Sigmoid colon (tissue), 7 donors: ENCODE results near the gene MMP19. TPM values are rescaled to one million over a fixed set of nuclear protein-coding genes. Genes with fewer than 3 reads are reported as not detected.

Source experiments
- DNase-seq: peaks from one replicate; pipeline ENCODE4 v3.0.0-alpha.2; 2019
- H3K27ac ChIP-seq, 4 donors: fragments of 200-600 bp; sonication (generic); one replicate each; pipeline ENCODE4 v1.5.1; 2016 to 2019; ENCODE audit warnings: mild to moderate bottlenecking in 1 of 4
- H3K27me3 ChIP-seq, 3 donors: fragments of 200-600 bp; sonication (generic); one replicate each; pipeline ENCODE4 v1.5.1; 2019; ENCODE audit warnings: mild to moderate bottlenecking in 1 of 3
- H3K36me3 ChIP-seq, 4 donors: fragments of 200-600 bp; sonication (generic); one replicate each; pipeline ENCODE4 v1.5.1; 2016 to 2019
- H3K4me1 ChIP-seq, 4 donors: fragments of 200-600 bp; sonication (generic); one replicate each; pipeline ENCODE4 v1.5.1; 2017 to 2019
- H3K4me3 ChIP-seq, 4 donors: fragments of 200-600 bp; sonication (generic); one replicate each; pipeline ENCODE4 v1.5.1; 2017 to 2019; ENCODE audit warnings: mild to moderate bottlenecking in 2 of 4, moderate library complexity in 1 of 4
- H3K9me3 ChIP-seq, 4 donors: fragments of 200-600 bp in 3 of 4; sonication (generic) in 3 of 4; one replicate each; pipeline versions ENCODE4 v1.5.1 to v1.6.1; 2013 to 2019
- CTCF ChIP-seq, 4 experiments: fragments of 450-650 bp in 3 of 4; fragments of 200-600 bp in 1 of 4; IDR thresholded peaks; one replicate each; pipeline ENCODE4 v1.5.1; 2016 to 2019; ENCODE audit warnings: antibody characterized with exemption in 4 of 4, mild to moderate bottlenecking in 3 of 4, moderate library complexity in 2 of 4
- EP300 ChIP-seq, 4 donors: sonication (generic); formaldehyde crosslinking; IDR thresholded peaks; one replicate each; pipeline ENCODE4 v1.6.1; 2017; ENCODE audit warnings: antibody characterized with exemption in 4 of 4
- POLR2A ChIP-seq, 2 donors: fragments of 450-650 bp; IDR thresholded peaks; one replicate each; pipeline ENCODE4 v1.6.1; 2016; ENCODE audit warnings: antibody characterized with exemption in 2 of 2, mild to moderate bottlenecking in 2 of 2, moderate library complexity in 2 of 2
- POLR2AphosphoS5 ChIP-seq, 4 donors: sonication (generic); formaldehyde crosslinking; IDR thresholded peaks; one replicate each; pipeline ENCODE4 v1.6.1; 2017; ENCODE audit warnings: antibody characterized with exemption in 4 of 4
- WGBS, 2 donors: extraction: QIAGEN DNeasy Blood & Tissue Kit; methylation state at CpG; one replicate each; pipeline ENCODE4 v1.1.7; 2013; 5-methylcytosine and 5-hydroxymethylcytosine counted together
- intact Hi-C: fragments of 100-400 bp; cut with DNase I; formaldehyde crosslinking; loops from one replicate; pipeline ENCODE4 v1.15.1; 2023
- polyA plus RNA-seq, 3 donors: library from polyadenylated mRNA; stranded (reverse); fragments of 200-250 nt; gene quantifications; one replicate each; pipeline ENCODE4 v1.2.3, GENCODE V29; 2013
- total RNA-seq, 4 donors: library from RNA; depleted of rRNA; stranded (reverse); fragments of >200 nt; gene quantifications; one replicate each; pipeline ENCODE4 v1.1.0, GENCODE V29; 2016
- donor health status: healthy with polysubstance abuse.
- donor health status: Bipolar disorder and iron deficiency.
- donor health status: healthy.

MMP19 gene
- total and polyA plus RNA-seq, 7 donors: 1.2 to 18.0 (median 6.0) TPM

GRCh38 chr12:55861871-55862270, 19.1 kb upstream of the MMP19 start:
- no peak for TF ChIP-seq CTCF (IDR thresholded peaks at IDR 0.05)
- no peak for TF ChIP-seq POLR2A (IDR thresholded peaks at IDR 0.05)
- no peak for TF ChIP-seq POLR2AphosphoS5 (IDR thresholded peaks at IDR 0.05)
- TF ChIP-seq EP300 (IDR thresholded peaks at IDR 0.05): no peak
- DNase-seq: no peak
- intact Hi-C loops: no loop called here
- Histone ChIP-seq H3K36me3 (no peaks in the 10 kb centered on the region), H3K4me3 (no peak overlapping the region), H3K27me3 (no peaks in the 10 kb centered on the region), H3K4me1 (no peaks in the 10 kb centered on the region), H3K27ac (no peak overlapping the region), H3K9me3 (peaks cover 0 to 5% (median 0%) of the 10 kb centered on the region in 4 donors)
- 87 to 91% methylated on average over 3 of the region's 3 CpGs for WGBS, 2 donors

- Histone ChIP-seq H3K9me3 (peaks cover 0 to 5% (median 0%) of the 10 kb centered on the region in 4 donors), H3K36me3 (no peaks in the 10 kb centered on the region), H3K27me3 (no peaks in the 10 kb centered on the region), H3K4me1 (no peaks in the 10 kb centered on the region), H3K27ac (no peak overlapping the region), H3K4me3 (no peak overlapping the region)
- no peak for DNase-seq
- WGBS, 2 donors: 94 to 95% methylated on average over 8 of the region's 8 CpGs
- intact Hi-C loops: no loop called here
- no peak for TF ChIP-seq CTCF (IDR thresholded peaks at IDR 0.05)
Observed at GRCh38 chr12:55861396-55861795, 18.7 kb upstream of the MMP19 start.

- DNase-seq: no peak
- H3K27me3 ChIP-seq: peaks cover 0 to 6% (median 0%) of the 10 kb centered on the region in 3 donors
- 21 to 48% methylated on average over 1 of the region's 1 CpG for WGBS, 2 donors
- no peaks in the 10 kb centered on the region for H3K36me3 ChIP-seq
- H3K9me3 ChIP-seq: no peaks in the 10 kb centered on the region
- TF ChIP-seq POLR2AphosphoS5 (IDR thresholded peaks at IDR 0.05): no peak
- TF ChIP-seq EP300 (IDR thresholded peaks at IDR 0.05): no peak
- TF ChIP-seq POLR2A (IDR thresholded peaks at IDR 0.05): no peak
- TF ChIP-seq CTCF (IDR thresholded peaks at IDR 0.05): no peak
- peaks cover 0 to 6% (median 4%) of the 10 kb centered on the region in 4 donors for H3K4me1 ChIP-seq
- no peak overlapping the region for H3K27ac ChIP-seq
- H3K4me3 ChIP-seq: no peak overlapping the region
- intact Hi-C loops: no loop called here
Observed at GRCh38 chr12:55852740-55853139, 10.0 kb upstream of the MMP19 start.

GRCh38 chr12:55850893-55851292, 8.2 kb upstream of the MMP19 start:
- peaks cover 0 to 15% (median 9%) of the 10 kb centered on the region in 4 donors for H3K4me1 ChIP-seq
- H3K27me3 ChIP-seq: peaks cover 0 to 6% (median 0%) of the 10 kb centered on the region in 3 donors
- DNase-seq: no peak
- no peaks in the 10 kb centered on the region for H3K36me3 ChIP-seq
- 86 to 90% methylated on average over 3 of the region's 3 CpGs for WGBS, 2 donors
- intact Hi-C loops: no loop called here
- peak overlapping the region in 1 of 4 donors; percentile 86 for H3K27ac ChIP-seq
- TF ChIP-seq POLR2AphosphoS5 (IDR thresholded peaks at IDR 0.05) (no peak), EP300 (IDR thresholded peaks at IDR 0.05) (no peak), POLR2A (IDR thresholded peaks at IDR 0.05) (no peak), CTCF (IDR thresholded peaks at IDR 0.05) (no peak)
- H3K9me3 ChIP-seq: no peaks in the 10 kb centered on the region
- H3K4me3 ChIP-seq: no peak overlapping the region

GRCh38 chr12:55850401-55850800, 7.7 kb upstream of the MMP19 start:
- Histone ChIP-seq H3K4me3 (no peak overlapping the region), H3K27me3 (peaks cover 0 to 6% (median 0%) of the 10 kb centered on the region in 3 donors), H3K27ac (peak overlapping the region in 1 of 4 donors; percentile 86), H3K36me3 (no peaks in the 10 kb centered on the region), H3K4me1 (peaks cover 0 to 15% (median 9%) of the 10 kb centered on the region in 4 donors), H3K9me3 (no peaks in the 10 kb centered on the region)
- TF ChIP-seq EP300 (IDR thresholded peaks at IDR 0.05): no peak
- TF ChIP-seq CTCF (IDR thresholded peaks at IDR 0.05): no peak
- TF ChIP-seq POLR2A (IDR thresholded peaks at IDR 0.05): no peak
- no peak for TF ChIP-seq POLR2AphosphoS5 (IDR thresholded peaks at IDR 0.05)
- intact Hi-C loops: no loop called here
- WGBS, 2 donors: 42 to 55% methylated on average over 1 of the region's 1 CpG
- no peak for DNase-seq
